Measurements from ENCODE around the gene SOX12.

The SOX12 gene

DNA sequence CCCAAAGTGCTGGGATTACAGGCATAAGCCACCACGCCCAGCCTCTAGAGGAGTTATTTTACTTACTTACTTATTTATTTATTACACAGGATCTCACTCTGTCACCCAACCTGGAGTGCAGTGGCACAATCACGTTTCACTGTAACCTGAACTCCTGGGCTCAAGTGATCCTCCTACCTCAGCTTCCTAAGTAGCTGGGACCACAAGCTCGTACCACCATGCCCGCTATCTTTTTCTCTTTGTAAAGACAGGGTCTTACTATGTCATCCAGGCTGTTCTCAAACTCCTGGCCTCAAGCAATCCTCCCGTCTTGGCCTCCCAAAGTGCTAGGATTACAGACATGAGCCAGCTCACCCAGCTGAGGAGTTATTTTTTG is 53.6 kb downstream of the SOX12 start:
- peaks cover 4% of the 10 kb centered on the region for H3K4me1 Mint-ChIP-seq
- H3K9me3 Mint-ChIP-seq: no peaks in the 10 kb centered on the region
- TF ChIP-seq, protein P1, sequence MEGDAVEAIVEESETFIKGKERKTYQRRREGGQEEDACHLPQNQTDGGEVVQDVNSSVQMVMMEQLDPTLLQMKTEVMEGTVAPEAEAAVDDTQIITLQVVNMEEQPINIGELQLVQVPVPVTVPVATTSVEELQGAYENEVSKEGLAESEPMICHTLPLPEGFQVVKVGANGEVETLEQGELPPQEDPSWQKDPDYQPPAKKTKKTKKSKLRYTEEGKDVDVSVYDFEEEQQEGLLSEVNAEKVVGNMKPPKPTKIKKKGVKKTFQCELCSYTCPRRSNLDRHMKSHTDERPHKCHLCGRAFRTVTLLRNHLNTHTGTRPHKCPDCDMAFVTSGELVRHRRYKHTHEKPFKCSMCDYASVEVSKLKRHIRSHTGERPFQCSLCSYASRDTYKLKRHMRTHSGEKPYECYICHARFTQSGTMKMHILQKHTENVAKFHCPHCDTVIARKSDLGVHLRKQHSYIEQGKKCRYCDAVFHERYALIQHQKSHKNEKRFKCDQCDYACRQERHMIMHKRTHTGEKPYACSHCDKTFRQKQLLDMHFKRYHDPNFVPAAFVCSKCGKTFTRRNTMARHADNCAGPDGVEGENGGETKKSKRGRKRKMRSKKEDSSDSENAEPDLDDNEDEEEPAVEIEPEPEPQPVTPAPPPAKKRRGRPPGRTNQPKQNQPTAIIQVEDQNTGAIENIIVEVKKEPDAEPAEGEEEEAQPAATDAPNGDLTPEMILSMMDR (IDR thresholded peaks at IDR 0.05): no peak
- no peak for DNase-seq
- peaks cover 38% of the 10 kb centered on the region for H3K27me3 Mint-ChIP-seq (ENCODE audit: low read depth, poor library complexity)
- no peak overlapping the region for H3K4me3 Mint-ChIP-seq
- H3K27ac Mint-ChIP-seq: no peak overlapping the region
- no peaks in the 10 kb centered on the region for H3K36me3 Mint-ChIP-seq (ENCODE audit: low read depth)
